MM.1S (cell line): ENCODE data around the gene CFAP298.

Experiments
- DNase-seq: peaks from one replicate; pipeline ENCODE4 v3.0.0-alpha.2; 2015
- H2AFZ ChIP-seq: fragments of 300-600 bp; sonication (generic); 2 replicates; pipeline ENCODE4 v1.6.0; 2016; ENCODE audit warnings: antibody characterized with exemption, low read length
- H3F3A ChIP-seq: fragments of 300-600 bp; sonication (generic); 2 replicates; pipeline ENCODE4 v1.6.1; 2016; ENCODE audit warnings: mild to moderate bottlenecking, antibody characterized with exemption, low read length, moderate library complexity, mixed read lengths; ENCODE audit not compliant: insufficient read depth
- H3K27ac ChIP-seq: fragments of 300-600 bp; sonication (generic); 2 replicates; pipeline ENCODE4 v1.5.1; 2016; ENCODE audit warnings: mild to moderate bottlenecking, low read length
- H3K27me3 ChIP-seq: fragments of 300-600 bp; sonication (generic); replicated peaks from 2 replicates; pipeline ENCODE4 v1.6.0; 2016; ENCODE audit warnings: low read length; ENCODE audit not compliant: insufficient read depth
- H3K36me3 ChIP-seq: fragments of 300-600 bp; sonication (generic); replicated peaks from 2 replicates; pipeline ENCODE4 v1.6.1; 2016; ENCODE audit warnings: mild to moderate bottlenecking, low read length, mixed read lengths; ENCODE audit not compliant: insufficient read depth
- H3K4me1 ChIP-seq: fragments of 300-600 bp; sonication (generic); 2 replicates; pipeline ENCODE4 v1.6.1; 2016; ENCODE audit warnings: low read length, mixed read lengths
- H3K4me2 ChIP-seq: fragments of 300-600 bp; sonication (generic); 2 replicates; pipeline ENCODE4 v1.6.0; 2016; ENCODE audit warnings: low read depth, low read length
- H3K4me3 ChIP-seq: fragments of 300-600 bp; sonication (generic); 2 replicates; pipeline ENCODE4 v1.5.1; 2016; ENCODE audit warnings: low read length, mixed read lengths
- H3K79me2 ChIP-seq: fragments of 300-600 bp; sonication (generic); 2 replicates; pipeline ENCODE4 v1.6.1; 2016; ENCODE audit warnings: mixed run types, low read length, mixed read lengths
- H3K9ac ChIP-seq: fragments of 300-600 bp; sonication (generic); 2 replicates; pipeline ENCODE4 v1.6.1; 2016; ENCODE audit warnings: low read length, mixed read lengths
- H3K9me2 ChIP-seq: fragments of 300-600 bp; sonication (generic); replicated peaks from 2 replicates; pipeline ENCODE4 v1.6.1; 2016; ENCODE audit warnings: mild to moderate bottlenecking, low read length, mixed read lengths; ENCODE audit not compliant: insufficient read depth
- H3K9me3 ChIP-seq: fragments of 300-600 bp; sonication (generic); replicated peaks from 2 replicates; pipeline ENCODE4 v1.6.1; 2016; ENCODE audit warnings: mild to moderate bottlenecking, low read length, mixed read lengths; ENCODE audit not compliant: insufficient read depth
- H4K20me1 ChIP-seq: fragments of 300-600 bp; sonication (generic); 2 replicates; pipeline ENCODE4 v1.6.1; 2016; ENCODE audit warnings: mild to moderate bottlenecking, low read length, moderate library complexity, mixed read lengths; ENCODE audit not compliant: insufficient read depth
- EZH2 ChIP-seq: fragments of 300-600 bp; sonication (generic); optimal IDR thresholded peaks from 2 replicates; pipeline ENCODE3; 2017; ENCODE audit warnings: low read depth, mild to moderate bottlenecking, antibody characterized with exemption, low read length, mixed read lengths
- EZH2phosphoT487 ChIP-seq: fragments of 300-600 bp; sonication (generic); IDR thresholded peaks from 2 replicates; pipeline ENCODE4 v1.6.1; 2018; ENCODE audit warnings: antibody characterized with exemption, low read length
- TF ChIP-seq, protein P1 (sequence below): fragments of 300-600 bp; sonication (generic); IDR thresholded peaks from 2 replicates; pipeline ENCODE4 v1.5.1; 2016; ENCODE audit warnings: antibody characterized with exemption, low read length, mixed read lengths

Gene CFAP298

GRCh38 chr21:32585042-32585710 is 27.0 kb downstream of the CFAP298 start, which contains the start of gene TCP10L:
TSS of gene TCP10L (minus strand) at chr21:32585523. CDS start at chr21:32584304, 1,219 bp downstream.
- Histone ChIP-seq H3K36me3 (no peaks in the 10 kb centered on the region), H3K79me2 (no peaks in the 10 kb centered on the region), H3K4me2 (peak within 1 kb of the TSS; percentile 1; the same call in 1 of the 2 replicates), H3K9me3 (no peaks in the 10 kb centered on the region), H3F3A (no peaks in the 10 kb centered on the region), H3K4me3 (no peak within 1 kb of the TSS), H3K9ac (no peak within 1 kb of the TSS), H3K27ac (no peak within 1 kb of the TSS), H3K27me3 (no peaks in the 10 kb centered on the region), H3K9me2 (no peaks in the 10 kb centered on the region), H3K4me1 (no peaks in the 10 kb centered on the region), H4K20me1 (0 out of 2 replicates have a peak, but pooled peaks cover 3% of the 10 kb centered on the region), H2AFZ (no peak within 1 kb of the TSS)
- no peak for DNase-seq
- TF ChIP-seq, protein P1, sequence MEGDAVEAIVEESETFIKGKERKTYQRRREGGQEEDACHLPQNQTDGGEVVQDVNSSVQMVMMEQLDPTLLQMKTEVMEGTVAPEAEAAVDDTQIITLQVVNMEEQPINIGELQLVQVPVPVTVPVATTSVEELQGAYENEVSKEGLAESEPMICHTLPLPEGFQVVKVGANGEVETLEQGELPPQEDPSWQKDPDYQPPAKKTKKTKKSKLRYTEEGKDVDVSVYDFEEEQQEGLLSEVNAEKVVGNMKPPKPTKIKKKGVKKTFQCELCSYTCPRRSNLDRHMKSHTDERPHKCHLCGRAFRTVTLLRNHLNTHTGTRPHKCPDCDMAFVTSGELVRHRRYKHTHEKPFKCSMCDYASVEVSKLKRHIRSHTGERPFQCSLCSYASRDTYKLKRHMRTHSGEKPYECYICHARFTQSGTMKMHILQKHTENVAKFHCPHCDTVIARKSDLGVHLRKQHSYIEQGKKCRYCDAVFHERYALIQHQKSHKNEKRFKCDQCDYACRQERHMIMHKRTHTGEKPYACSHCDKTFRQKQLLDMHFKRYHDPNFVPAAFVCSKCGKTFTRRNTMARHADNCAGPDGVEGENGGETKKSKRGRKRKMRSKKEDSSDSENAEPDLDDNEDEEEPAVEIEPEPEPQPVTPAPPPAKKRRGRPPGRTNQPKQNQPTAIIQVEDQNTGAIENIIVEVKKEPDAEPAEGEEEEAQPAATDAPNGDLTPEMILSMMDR: no peak
- TF ChIP-seq EZH2phosphoT487 (no peak), EZH2 (no peak)

GRCh38 chr21:32584472-32584871 is 27.7 kb downstream of the CFAP298 start:
- Histone ChIP-seq H2AFZ (no peak overlapping the region), H3K79me2 (no peaks in the 10 kb centered on the region), H4K20me1 (no peaks in the 10 kb centered on the region), H3K9me3 (no peaks in the 10 kb centered on the region), H3F3A (no peaks in the 10 kb centered on the region), H3K36me3 (no peaks in the 10 kb centered on the region), H3K27ac (no peak overlapping the region), H3K4me1 (no peaks in the 10 kb centered on the region), H3K4me3 (no peak overlapping the region), H3K4me2 (peak overlapping the region; percentile 1; the same call in 1 of the 2 replicates), H3K27me3 (no peaks in the 10 kb centered on the region), H3K9ac (no peak overlapping the region), H3K9me2 (no peaks in the 10 kb centered on the region)
- no peak for DNase-seq
- no peak for TF ChIP-seq EZH2
- no peak for TF ChIP-seq EZH2phosphoT487
- TF ChIP-seq, protein P1: no peak

DNA sequence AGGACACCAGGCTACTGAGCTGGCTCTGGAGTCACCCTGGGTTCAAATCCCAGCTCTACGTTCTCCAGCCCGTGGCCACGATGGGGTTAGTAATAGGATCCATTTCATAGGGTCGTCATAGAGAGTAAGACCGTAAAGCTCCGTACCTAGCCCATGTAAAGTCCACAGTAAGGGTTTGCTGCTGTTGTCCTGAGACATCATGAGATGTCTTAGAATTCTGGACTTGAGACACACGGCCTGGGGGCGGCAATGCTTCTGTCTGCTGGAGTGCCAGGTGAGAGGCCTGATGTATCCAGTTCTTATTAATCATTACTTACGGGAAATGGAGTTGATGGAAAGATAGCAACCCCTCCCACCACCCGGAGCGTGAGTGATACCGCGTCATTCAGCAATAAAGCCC is 30.4 kb downstream of the CFAP298 start:
- H4K20me1 ChIP-seq: no peaks in the 10 kb centered on the region
- no peak overlapping the region for H3K4me2 ChIP-seq
- H3K9ac ChIP-seq: no peak overlapping the region
- H3F3A ChIP-seq: no peaks in the 10 kb centered on the region
- H3K9me2 ChIP-seq: no peaks in the 10 kb centered on the region
- no peak overlapping the region for H2AFZ ChIP-seq
- H3K79me2 ChIP-seq: no peaks in the 10 kb centered on the region
- H3K4me1 ChIP-seq: no peaks in the 10 kb centered on the region
- TF ChIP-seq EZH2phosphoT487 (no peak), EZH2 (no peak)
- TF ChIP-seq, protein P1: no peak
- H3K36me3 ChIP-seq: no peaks in the 10 kb centered on the region
- no peak overlapping the region for H3K4me3 ChIP-seq
- no peaks in the 10 kb centered on the region for H3K9me3 ChIP-seq
- H3K27ac ChIP-seq: no peak overlapping the region
- H3K27me3 ChIP-seq: no peaks in the 10 kb centered on the region
- no peak for DNase-seq
